K562 (cell line): ENCODE data around the gene PLCG2. TPM values are rescaled to one million over a fixed set of nuclear protein-coding genes. Genes with fewer than 3 reads are reported as not detected.
A peak's percentile ranks its signal among the peaks of the same experiment; 100 is the strongest.

Source experiments
- CEBPB ChIP-seq: fragments of 450-650 bp; IDR thresholded peaks from 2 replicates; pipeline ENCODE4 v1.6.1; 2016; ENCODE audit warnings: missing genetic modification characterization, missing compliant biosample characterization
- CREBBP ChIP-seq: IDR thresholded peaks from one replicate; pipeline ENCODE4 v1.6.1; 2012; ENCODE audit warnings: low read depth, mild to moderate bottlenecking, control low read depth, inconsistent platforms, low read length
- GABPB1 ChIP-seq: sonication (generic); formaldehyde crosslinking; IDR thresholded peaks from 2 replicates; pipeline ENCODE4 v1.8.0; 2022; ENCODE audit warnings: mild to moderate bottlenecking, missing genetic modification reagents
- MCM2 ChIP-seq: fragments of 450-650 bp; IDR thresholded peaks from 2 replicates; pipeline ENCODE4 v1.6.1; 2017; ENCODE audit warnings: low read depth, mild to moderate bottlenecking
- MTF1 ChIP-seq: fragments of 250-450 bp; sonication (Bioruptor Pico); IDR thresholded peaks from 2 replicates; pipeline ENCODE4 v1.9.0; 2021; ENCODE audit warnings: moderate library complexity, mild to moderate bottlenecking, inconsistent platforms, borderline replicate concordance
- NEUROD1 ChIP-seq: fragments of 150-350 bp; IDR thresholded peaks from 2 replicates; pipeline ENCODE4 v1.6.1; 2014; ENCODE audit warnings: borderline replicate concordance, low read length, low read depth; ENCODE audit not compliant: partially characterized antibody
- PPARD ChIP-seq: fragments of 250-450 bp; sonication (Bioruptor Pico); IDR thresholded peaks from 2 replicates; pipeline ENCODE4 v1.8.0; 2022; ENCODE audit warnings: inconsistent platforms, mild to moderate bottlenecking, moderate library complexity
- RFX5 ChIP-seq: IDR thresholded peaks from 2 replicates; pipeline ENCODE4 v1.6.1; 2011; ENCODE audit warnings: low read depth, mild to moderate bottlenecking, improper control_type of control experiment, low read length
- SETDB1 ChIP-seq: IDR thresholded peaks from one replicate; pipeline ENCODE4 v1.6.1; 2012; ENCODE audit warnings: low read length, control low read depth, inconsistent platforms
- SMC3 ChIP-seq: conservative IDR thresholded peaks from 2 replicates; pipeline ENCODE4 v1.6.1; 2011; ENCODE audit warnings: low read depth, low read length, improper control_type of control experiment; ENCODE audit not compliant: insufficient read depth
- ZKSCAN3 ChIP-seq: fragments of 250-450 bp; sonication (Bioruptor Pico); IDR thresholded peaks from 2 replicates; pipeline ENCODE4 v1.4.0; 2020
- ZNF146 ChIP-seq: IDR thresholded peaks from one replicate; pipeline ENCODE4 v1.6.1; 2018; ENCODE audit warnings: missing compliant biosample characterization; ENCODE audit not compliant: unreplicated experiment
- ZNF184 ChIP-seq: sonication (generic); formaldehyde crosslinking; IDR thresholded peaks from 2 replicates; pipeline ENCODE4 v1.5.0; 2020; ENCODE audit warnings: missing genetic modification reagents
- ZNF561 ChIP-seq: fragments of 450-650 bp; formaldehyde crosslinking; conservative IDR thresholded peaks from 2 replicates; pipeline ENCODE4 v1.4.0; 2020; ENCODE audit warnings: mild to moderate bottlenecking, moderate library complexity
- ZNF584 ChIP-seq: fragments of 200-800 bp; sonication (Bioruptor generic); IDR thresholded peaks from 2 replicates; pipeline ENCODE4 v1.6.1; 2016; ENCODE audit warnings: low read depth, mild to moderate bottlenecking, missing genetic modification characterization, missing compliant biosample characterization
- ZNF644 ChIP-seq: fragments of 200-800 bp; sonication (Bioruptor generic); IDR thresholded peaks from 2 replicates; pipeline ENCODE4 v1.6.1; 2016; ENCODE audit warnings: low read depth, missing genetic modification characterization, missing compliant biosample characterization
- polyA plus RNA-seq, 8 experiments: library from polyadenylated mRNA; depleted of rRNA in 4 of 8; stranded (reverse) in 5 of 8; unstranded in 3 of 8; fragments of >200 nt; fragmentation: Nextera tagmentation in 2 of 8; fragmentation: Illumina TruSeq in 1 of 8; extraction: Ambion mirVana in 2 of 8; extraction: Trizol in 1 of 8; gene quantifications; 2 replicates each; pipeline versions ENCODE4 v1.2.1 to v1.2.3, GENCODE V29; 2011 to 2014; ENCODE audit warnings: inconsistent platforms in 1 of 8, missing spikeins in 1 of 8
- total RNA-seq, 7 experiments: library from RNA; depleted of rRNA in 6 of 7; stranded (reverse); fragments of >200 nt in 6 of 7; fragmentation: Illumina TruSeq in 2 of 7; extraction: Trizol in 2 of 7; gene quantifications; 2 replicates each; pipeline versions ENCODE4 v1.2.1 to v1.2.3, GENCODE V29; 2011 to 2021; ENCODE audit warnings: low replicate concordance in 1 of 7
- TF ChIP-seq, protein P1 (sequence below): fragments of 450-650 bp; IDR thresholded peaks from 2 replicates; pipeline ENCODE4 v1.6.1; 2016; ENCODE audit warnings: low read depth
- TF ChIP-seq, protein P2 (sequence below): IDR thresholded peaks from 3 replicates; pipeline ENCODE4 v1.6.1; 2011; ENCODE audit warnings: borderline replicate concordance, mild to moderate bottlenecking; ENCODE audit not compliant: insufficient read length, insufficient read depth
- TF ChIP-seq, protein P3 (sequence below): fragments of 200-800 bp; sonication (Bioruptor generic); IDR thresholded peaks from 2 replicates; pipeline ENCODE4 v1.6.1; 2017; ENCODE audit warnings: missing genetic modification characterization, missing compliant biosample characterization

The PLCG2 gene
- total and polyA plus RNA-seq, 9 of the 15 experiments (the other 6 are each of a cell fraction or from before 2014, with no cell fraction given) = 0.94 to 7.1 (median 3.1) TPM

DNA sequence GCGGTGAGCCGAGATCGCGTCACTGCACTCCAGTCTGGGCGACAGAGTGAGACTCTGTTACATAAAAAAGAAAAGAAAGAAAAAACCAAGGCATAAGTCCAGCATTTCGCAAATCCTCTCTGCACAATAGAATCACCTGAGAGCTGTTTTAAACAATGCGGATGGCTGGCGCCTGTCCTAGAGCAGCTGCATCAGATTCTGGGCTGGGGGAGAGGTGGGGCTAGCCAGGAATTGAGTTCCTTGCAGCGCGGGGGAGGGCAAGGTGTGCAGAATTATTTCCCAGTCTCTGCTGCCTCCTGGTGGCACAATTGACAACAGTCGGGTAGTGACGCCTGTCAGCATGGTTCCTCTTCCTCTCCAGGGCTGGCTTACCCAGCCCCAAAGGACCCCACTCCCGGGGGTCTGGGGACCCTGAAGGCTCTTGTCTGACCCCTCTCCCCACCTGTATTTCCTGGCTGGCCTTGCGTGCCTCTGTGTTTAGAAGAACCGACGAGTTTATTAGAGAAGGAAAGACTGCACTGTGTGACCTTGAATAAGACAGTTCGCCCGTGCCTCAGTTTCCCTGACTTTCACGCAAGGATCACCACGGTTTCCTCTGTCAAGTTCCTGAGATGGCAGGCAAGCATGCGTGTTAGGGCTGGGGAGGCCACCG, 41.1 kb upstream of the PLCG2 start (continued):
- TF ChIP-seq, protein P1, sequence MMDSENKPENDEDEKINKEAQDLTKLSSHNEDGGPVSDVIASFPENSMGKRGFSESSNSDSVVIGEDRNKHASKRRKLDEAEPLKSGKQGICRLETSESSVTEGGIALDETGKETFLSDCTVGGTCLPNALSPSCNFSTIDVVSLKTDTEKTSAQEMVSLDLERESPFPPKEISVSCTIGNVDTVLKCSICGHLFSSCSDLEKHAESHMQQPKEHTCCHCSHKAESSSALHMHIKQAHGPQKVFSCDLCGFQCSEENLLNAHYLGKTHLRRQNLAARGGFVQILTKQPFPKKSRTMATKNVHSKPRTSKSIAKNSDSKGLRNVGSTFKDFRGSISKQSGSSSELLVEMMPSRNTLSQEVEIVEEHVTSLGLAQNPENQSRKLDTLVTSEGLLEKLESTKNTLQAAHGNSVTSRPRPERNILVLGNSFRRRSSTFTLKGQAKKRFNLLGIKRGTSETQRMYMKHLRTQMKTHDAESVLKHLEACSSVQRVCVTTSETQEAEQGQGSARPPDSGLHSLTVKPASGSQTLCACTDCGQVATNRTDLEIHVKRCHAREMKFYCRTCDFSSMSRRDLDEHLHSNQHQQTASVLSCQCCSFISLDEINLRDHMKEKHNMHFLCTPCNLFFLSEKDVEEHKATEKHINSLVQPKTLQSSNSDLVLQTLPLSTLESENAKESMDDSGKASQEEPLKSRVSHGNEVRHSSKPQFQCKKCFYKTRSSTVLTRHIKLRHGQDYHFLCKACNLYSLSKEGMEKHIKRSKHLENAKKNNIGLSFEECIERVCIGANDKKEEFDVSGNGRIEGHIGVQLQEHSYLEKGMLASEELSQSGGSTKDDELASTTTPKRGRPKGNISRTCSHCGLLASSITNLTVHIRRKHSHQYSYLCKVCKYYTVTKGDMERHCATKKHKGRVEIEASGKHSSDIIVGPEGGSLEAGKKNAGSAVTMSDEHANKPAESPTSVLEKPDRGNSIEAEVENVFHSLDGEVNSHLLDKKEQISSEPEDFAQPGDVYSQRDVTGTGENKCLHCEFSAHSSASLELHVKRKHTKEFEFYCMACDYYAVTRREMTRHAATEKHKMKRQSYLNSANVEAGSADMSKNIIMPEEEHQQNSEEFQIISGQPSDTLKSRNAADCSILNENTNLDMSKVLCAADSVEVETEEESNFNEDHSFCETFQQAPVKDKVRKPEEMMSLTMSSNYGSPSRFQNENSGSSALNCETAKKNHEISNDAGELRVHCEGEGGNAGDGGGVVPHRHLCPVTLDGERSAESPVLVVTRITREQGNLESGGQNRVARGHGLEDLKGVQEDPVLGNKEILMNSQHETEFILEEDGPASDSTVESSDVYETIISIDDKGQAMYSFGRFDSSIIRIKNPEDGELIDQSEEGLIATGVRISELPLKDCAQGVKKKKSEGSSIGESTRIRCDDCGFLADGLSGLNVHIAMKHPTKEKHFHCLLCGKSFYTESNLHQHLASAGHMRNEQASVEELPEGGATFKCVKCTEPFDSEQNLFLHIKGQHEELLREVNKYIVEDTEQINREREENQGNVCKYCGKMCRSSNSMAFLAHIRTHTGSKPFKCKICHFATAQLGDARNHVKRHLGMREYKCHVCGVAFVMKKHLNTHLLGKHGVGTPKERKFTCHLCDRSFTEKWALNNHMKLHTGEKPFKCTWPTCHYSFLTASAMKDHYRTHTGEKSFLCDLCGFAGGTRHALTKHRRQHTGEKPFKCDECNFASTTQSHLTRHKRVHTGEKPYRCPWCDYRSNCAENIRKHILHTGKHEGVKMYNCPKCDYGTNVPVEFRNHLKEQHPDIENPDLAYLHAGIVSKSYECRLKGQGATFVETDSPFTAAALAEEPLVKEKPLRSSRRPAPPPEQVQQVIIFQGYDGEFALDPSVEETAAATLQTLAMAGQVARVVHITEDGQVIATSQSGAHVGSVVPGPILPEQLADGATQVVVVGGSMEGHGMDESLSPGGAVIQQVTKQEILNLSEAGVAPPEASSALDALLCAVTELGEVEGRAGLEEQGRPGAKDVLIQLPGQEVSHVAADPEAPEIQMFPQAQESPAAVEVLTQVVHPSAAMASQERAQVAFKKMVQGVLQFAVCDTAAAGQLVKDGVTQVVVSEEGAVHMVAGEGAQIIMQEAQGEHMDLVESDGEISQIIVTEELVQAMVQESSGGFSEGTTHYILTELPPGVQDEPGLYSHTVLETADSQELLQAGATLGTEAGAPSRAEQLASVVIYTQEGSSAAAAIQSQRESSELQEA = no peak
- TF ChIP-seq, protein P2, sequence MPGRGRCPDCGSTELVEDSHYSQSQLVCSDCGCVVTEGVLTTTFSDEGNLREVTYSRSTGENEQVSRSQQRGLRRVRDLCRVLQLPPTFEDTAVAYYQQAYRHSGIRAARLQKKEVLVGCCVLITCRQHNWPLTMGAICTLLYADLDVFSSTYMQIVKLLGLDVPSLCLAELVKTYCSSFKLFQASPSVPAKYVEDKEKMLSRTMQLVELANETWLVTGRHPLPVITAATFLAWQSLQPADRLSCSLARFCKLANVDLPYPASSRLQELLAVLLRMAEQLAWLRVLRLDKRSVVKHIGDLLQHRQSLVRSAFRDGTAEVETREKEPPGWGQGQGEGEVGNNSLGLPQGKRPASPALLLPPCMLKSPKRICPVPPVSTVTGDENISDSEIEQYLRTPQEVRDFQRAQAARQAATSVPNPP = no peak
- TF ChIP-seq MTF1 (CRISPR knock-in tag) = no peak
- TF ChIP-seq, protein P3, sequence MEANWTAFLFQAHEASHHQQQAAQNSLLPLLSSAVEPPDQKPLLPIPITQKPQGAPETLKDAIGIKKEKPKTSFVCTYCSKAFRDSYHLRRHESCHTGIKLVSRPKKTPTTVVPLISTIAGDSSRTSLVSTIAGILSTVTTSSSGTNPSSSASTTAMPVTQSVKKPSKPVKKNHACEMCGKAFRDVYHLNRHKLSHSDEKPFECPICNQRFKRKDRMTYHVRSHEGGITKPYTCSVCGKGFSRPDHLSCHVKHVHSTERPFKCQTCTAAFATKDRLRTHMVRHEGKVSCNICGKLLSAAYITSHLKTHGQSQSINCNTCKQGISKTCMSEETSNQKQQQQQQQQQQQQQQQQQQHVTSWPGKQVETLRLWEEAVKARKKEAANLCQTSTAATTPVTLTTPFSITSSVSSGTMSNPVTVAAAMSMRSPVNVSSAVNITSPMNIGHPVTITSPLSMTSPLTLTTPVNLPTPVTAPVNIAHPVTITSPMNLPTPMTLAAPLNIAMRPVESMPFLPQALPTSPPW (CRISPR knock-in tag) = peak; percentile 72
- no peak for TF ChIP-seq MCM2
- TF ChIP-seq SMC3 = peak; percentile 94
- no peak for TF ChIP-seq NEUROD1
- no peak for TF ChIP-seq ZNF184
- TF ChIP-seq ZNF584 = no peak
- no peak for TF ChIP-seq SETDB1
- TF ChIP-seq ZKSCAN3 (CRISPR knock-in tag) = no peak
- TF ChIP-seq ZNF146 (CRISPR knock-in tag) = no peak
- TF ChIP-seq ZNF561 (CRISPR knock-in tag) = no peak
- peak; percentile 27; the same call in 1 of the 2 replicates for TF ChIP-seq GABPB1 (CRISPR knock-in tag)
- TF ChIP-seq ZNF644 (tag) = no peak
- TF ChIP-seq CREBBP = no peak
- TF ChIP-seq PPARD (CRISPR knock-in tag) = no peak
- peak; percentile 78 for TF ChIP-seq CEBPB (tag)
- TF ChIP-seq RFX5 = no peak
